Motor neuron (in vitro differentiated cells): ENCODE measurements around the gene CDKN2D. TPM values are rescaled to one million over a fixed set of nuclear protein-coding genes. Genes with fewer than 3 reads are reported as not detected.
A peak's percentile ranks its signal among the peaks of the same experiment; 100 is the strongest.
"Not testable (repeated sequence)": the region's sequence is repeated elsewhere in the genome, so short reads cannot be mapped to it uniquely, and the experiment has no call there.

Source experiments
- ATAC-seq, 8 experiments: fragments of 200-7000 bp; cut with Tn5 transposase; replicated peaks in 6 of 8; 2 replicates each; pipeline ENCODE4 v1.8.0; 2021; ENCODE audit warnings: mild to moderate bottlenecking in 8 of 8, moderate library complexity in 8 of 8
- H3K27ac ChIP-seq, 2 donors: fragments of 250-450 bp; sonication (Bioruptor Pico); 2 replicates each; pipeline ENCODE4 v1.9.0; 2021; ENCODE audit warnings: antibody characterized with exemption in 2 of 2, mild to moderate bottlenecking in 2 of 2, moderate library complexity in 1 of 2
- H3K4me1 ChIP-seq, 2 donors: fragments of 250-450 bp; sonication (Bioruptor Pico); replicated peaks in 1 of 2; 2 replicates each; pipeline ENCODE4 v1.6.1; 2021; ENCODE audit warnings: antibody characterized with exemption in 2 of 2, mild to moderate bottlenecking in 2 of 2, moderate library complexity in 1 of 2
- H3K4me3 ChIP-seq, 5 donors: fragments of 250-450 bp; sonication (Bioruptor Pico); 2 replicates each; pipeline ENCODE4 v1.9.0; 2021; ENCODE audit warnings: antibody characterized with exemption in 5 of 5, mild to moderate bottlenecking in 5 of 5, moderate library complexity in 4 of 5
- WGBS, 10 experiments: fragments of 450-650 bp; shearing (Covaris generic); methylation state at CpG; one replicate each; pipeline ENCODE4 v1.0.0; 2022; 5-methylcytosine and 5-hydroxymethylcytosine counted together
- in situ Hi-C, 9 experiments: fragments of 400-800 bp; cut with MboI; loops; one replicate each; pipeline ENCODE4 v1.15.0; 2021; ENCODE audit warnings: low sequenced_read_pairs in 9 of 9, low pct_unique_long_range_greater_than_20kb in 2 of 9; ENCODE audit not compliant: unreplicated experiment in 9 of 9
- total RNA-seq, 8 experiments: library from RNA; unstranded; fragments of 300-600 nt; gene quantifications; 2 replicates each; pipeline versions ENCODE4 v1.2.3 to v1.2.4, GENCODE V29; 2022

Gene CDKN2D
- total RNA-seq, 8 experiments from 2014 or later: 1.9 to 68.6 (median 39.8) TPM

DNA sequence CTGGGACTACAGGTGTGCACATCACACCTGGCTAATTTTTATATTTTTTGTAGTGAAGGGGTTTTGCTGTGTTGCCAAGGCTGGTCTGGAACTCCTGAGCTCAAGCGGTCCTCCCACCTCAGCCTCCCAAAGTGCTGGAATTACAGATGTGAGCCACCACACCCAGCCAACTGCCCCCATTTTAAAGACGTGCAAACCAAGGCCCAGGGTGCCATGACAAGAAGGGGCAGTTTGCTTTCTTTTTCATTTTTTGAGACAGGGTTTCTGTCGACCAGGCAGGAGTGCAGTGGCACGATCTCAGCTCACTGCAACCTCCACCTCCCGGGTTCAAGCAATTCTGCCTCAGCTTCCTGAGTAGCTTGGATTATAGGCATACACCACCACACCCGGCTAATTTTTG is 5.0 kb upstream of the CDKN2D start:
- H3K4me3 ChIP-seq, H3K27ac ChIP-seq, ATAC-seq, in situ Hi-C loops: not testable (repeated sequence)
- 82 to 100% (median 86%) methylated on average over 1 to 2 of the region's 6 CpGs; no CpG with 5 or more reads in 5 of the 10 experiments for WGBS, 10 experiments
- H3K4me1 ChIP-seq: peaks cover 0 to 10% of the 10 kb centered on the region in 2 donors

- ATAC-seq: no peak
- in situ Hi-C loops: no loop called here
- WGBS, 10 experiments: 0 to 33% (median 0%) methylated on average over 1 to 5 of the region's 58 CpGs; no CpG with 5 or more reads in 5 of the 10 experiments
- Histone ChIP-seq H3K27ac (peak overlapping the region; percentile 69 to 78), H3K4me1 (peaks cover 10 to 24% of the 10 kb centered on the region in 2 donors), H3K4me3 (peak overlapping the region; percentile 54 to 88 (median 63))
These were observed 535 bp downstream of the CDKN2D start for GRCh38 chr19:10568062-10568825.

DNA sequence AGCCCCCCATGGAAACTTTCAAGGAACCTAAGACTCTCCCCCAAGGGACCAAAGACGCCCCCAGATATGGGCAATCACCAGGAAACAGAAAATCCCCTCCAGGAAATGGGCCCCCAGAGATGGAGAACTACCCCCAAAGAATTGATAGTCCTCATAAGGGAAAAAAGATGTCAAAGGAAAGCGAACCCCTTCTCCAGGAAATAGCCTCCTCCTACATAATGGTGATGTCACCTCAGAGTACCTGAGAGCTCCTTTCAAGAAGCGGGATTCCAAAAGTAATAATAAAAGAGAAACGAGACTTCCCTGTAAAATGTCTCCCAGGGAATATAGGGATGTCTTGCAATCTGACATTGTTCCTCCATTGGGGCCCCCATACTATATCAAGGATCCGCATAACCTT is 1.1 kb downstream of the CDKN2D start:
- H3K4me1 ChIP-seq: peaks cover 10 to 24% of the 10 kb centered on the region in 2 donors
- ATAC-seq: no peak
- peak overlapping the region in 1 of 2 donors; percentile 78 for H3K27ac ChIP-seq
- WGBS, 10 experiments: 0 to 63% (median 34%) methylated on average over 1 to 3 of the region's 5 CpGs; no CpG with 5 or more reads in 4 of the 10 experiments
- peak overlapping the region; percentile 54 to 88 (median 63) for H3K4me3 ChIP-seq
- in situ Hi-C loops: no loop called here

- WGBS, 10 experiments: 40 to 74% (median 59%) methylated on average over 1 to 11 of the region's 19 CpGs; no CpG with 5 or more reads in 3 of the 10 experiments
- Histone ChIP-seq H3K27ac (no peak overlapping the region), H3K4me3 (peak overlapping the region; percentile 40 to 88 (median 64)), H3K4me1 (peaks cover 10 to 17% of the 10 kb centered on the region in 2 donors)
- no peak for ATAC-seq
- in situ Hi-C loops: no loop called here
These were observed 1.9 kb downstream of the CDKN2D start for GRCh38 chr19:10566658-10567410.

DNA sequence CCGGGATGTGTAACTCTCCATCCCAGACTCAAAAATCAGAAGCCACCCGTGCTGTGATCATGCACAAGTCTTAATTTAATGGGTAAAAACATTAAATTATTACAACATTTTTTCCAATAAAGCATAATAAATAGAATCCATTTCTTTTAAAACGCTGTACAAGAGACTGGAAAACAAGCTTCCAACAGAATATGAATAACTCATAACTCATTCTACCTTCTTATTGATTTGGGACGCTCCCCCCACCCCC is 2.4 kb downstream of the CDKN2D start:
- Histone ChIP-seq H3K4me3 (peak overlapping the region; percentile 40 to 88 (median 64)), H3K4me1 (peaks cover 10 to 17% of the 10 kb centered on the region in 2 donors), H3K27ac (no peak overlapping the region)
- no peak for ATAC-seq
- WGBS, 10 experiments: 0 to 100% (median 0%) methylated on average over 1 to 4 of the region's 4 CpGs; no CpG with 5 or more reads in 2 of the 10 experiments
- in situ Hi-C loops: no loop called here

GRCh38 chr19:10565567-10566407 is 3.0 kb downstream of the CDKN2D start, which contains the start of gene KRI1:
Gene KRI1 (minus strand): TSS chr19:10566010. CDS start chr19:10565999, 11 bp downstream.
- 0 to 20% (median 4%) methylated on average over 2 to 5 of the region's 94 CpGs; no CpG with 5 or more reads in 6 of the 10 experiments for WGBS, 10 experiments
- ATAC-seq: peak; percentile 46 to 68 (median 62)
- Histone ChIP-seq H3K27ac (peak within 1 kb of the TSS; percentile 25 to 87), H3K4me1 (peaks cover 10 to 17% of the 10 kb centered on the region in 2 donors), H3K4me3 (peak within 1 kb of the TSS; percentile 40 to 88 (median 64))
- in situ Hi-C loops: no loop called here

DNA sequence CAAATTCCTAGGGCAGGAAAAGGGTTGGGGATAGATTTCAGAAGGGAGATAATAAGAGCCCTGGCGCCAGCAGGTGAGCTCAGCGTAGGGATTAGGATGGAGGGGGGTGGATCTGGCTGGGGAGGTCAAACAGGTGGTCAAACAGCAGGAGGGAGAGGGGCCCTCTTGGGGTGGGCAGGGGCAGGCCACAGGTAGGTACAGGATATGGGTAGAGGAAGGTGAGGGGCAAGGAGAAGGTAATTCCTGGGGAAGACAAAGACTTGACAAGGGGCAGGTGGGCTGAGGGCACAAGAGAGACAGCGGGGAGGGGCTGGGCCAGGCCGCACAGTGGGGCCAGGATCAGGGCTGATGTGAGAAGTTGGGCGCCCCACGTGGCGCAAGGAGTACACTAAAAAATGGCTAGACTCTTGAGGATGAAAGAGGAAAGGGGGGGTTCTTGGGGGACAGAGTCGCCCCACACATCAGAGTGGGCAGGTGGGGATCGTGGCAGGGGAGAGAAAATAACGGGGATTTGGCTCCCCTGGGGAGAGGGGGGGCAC is 3.7 kb downstream of the CDKN2D start:
- Histone ChIP-seq H3K27ac (peak overlapping the region; percentile 25 to 87), H3K4me1 (peaks cover 10 to 17% of the 10 kb centered on the region in 2 donors), H3K4me3 (peak overlapping the region; percentile 40 to 88 (median 64))
- peak in 6 of 8 experiments; percentile 1 to 3 (median 1) for ATAC-seq
- WGBS, 10 experiments: 0 to 40% (median 33%) methylated on average over 1 to 2 of the region's 10 CpGs; no CpG with 5 or more reads in 7 of the 10 experiments
- in situ Hi-C loops: no loop called here

GRCh38 chr19:10562609-10563008 is 6.2 kb downstream of the CDKN2D start:
- no peak overlapping the region for H3K4me3 ChIP-seq
- in situ Hi-C loops: no loop called here
- H3K27ac ChIP-seq: no peak overlapping the region
- 77 to 100% (median 100%) methylated on average over 1 to 5 of the region's 5 CpGs; no CpG with 5 or more reads in 1 of the 10 experiments for WGBS, 10 experiments
- H3K4me1 ChIP-seq: peaks cover 10 to 14% of the 10 kb centered on the region in 2 donors
- no peak for ATAC-seq

GRCh38 chr19:10560154-10560553 is 8.6 kb downstream of the CDKN2D start:
- 81 to 100% (median 96%) methylated on average over 1 to 7 of the region's 7 CpGs; no CpG with 5 or more reads in 5 of the 10 experiments for WGBS, 10 experiments
- no peak overlapping the region for H3K4me3 ChIP-seq
- ATAC-seq: no peak
- no peak overlapping the region for H3K27ac ChIP-seq
- peaks cover 0 to 5% of the 10 kb centered on the region in 2 donors for H3K4me1 ChIP-seq
- in situ Hi-C loops: no loop called here

GRCh38 chr19:10557603-10558197 is 11.1 kb downstream of the CDKN2D start:
- no peak overlapping the region for H3K27ac ChIP-seq
- in situ Hi-C loops: no loop called here
- no peaks in the 10 kb centered on the region for H3K4me1 ChIP-seq
- peak in 3 of 8 experiments; percentile 15 to 16 (median 15) for ATAC-seq
- H3K4me3 ChIP-seq: no peak overlapping the region
- WGBS, 10 experiments: 94 to 100% (median 100%) methylated on average over 1 to 7 of the region's 33 CpGs; no CpG with 5 or more reads in 6 of the 10 experiments

DNA sequence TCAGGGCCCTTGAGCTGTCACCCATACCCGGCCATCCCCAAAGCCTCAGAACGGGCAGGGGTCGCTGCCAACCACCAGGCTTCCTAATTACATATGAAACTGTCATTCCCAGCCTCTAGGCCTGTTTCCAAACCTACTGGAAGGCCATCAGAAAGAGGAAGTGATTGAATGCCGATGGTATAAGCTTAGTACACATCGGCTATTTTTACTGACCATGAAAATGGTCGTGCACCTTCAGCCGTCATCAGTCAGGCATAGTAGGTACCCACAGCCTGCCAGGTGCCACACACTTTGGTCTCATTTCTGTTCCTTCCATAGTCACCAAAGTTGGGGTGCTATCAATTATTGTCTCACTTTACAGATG is 13.2 kb downstream of the CDKN2D start:
- 84 to 100% (median 100%) methylated on average over 1 to 6 of the region's 7 CpGs; no CpG with 5 or more reads in 3 of the 10 experiments for WGBS, 10 experiments
- no peak for ATAC-seq
- Histone ChIP-seq H3K4me3 (no peak overlapping the region), H3K4me1 (no peaks in the 10 kb centered on the region), H3K27ac (no peak overlapping the region)
- in situ Hi-C loops: no loop called here
